CD1c-positive myeloid dendritic cell (primary cell): ENCODE measurements around the gene CTDSPL2.
"Not testable (repeated sequence)": the region's sequence is repeated elsewhere in the genome, so short reads cannot be mapped to it uniquely, and the experiment has no call there.

ENCODE experiments used
- DNase-seq: peaks from one replicate; pipeline ENCODE4 v3.0.0-alpha.2; 2016; ENCODE audit errors: extremely low spot score

CTDSPL2 gene

DNA sequence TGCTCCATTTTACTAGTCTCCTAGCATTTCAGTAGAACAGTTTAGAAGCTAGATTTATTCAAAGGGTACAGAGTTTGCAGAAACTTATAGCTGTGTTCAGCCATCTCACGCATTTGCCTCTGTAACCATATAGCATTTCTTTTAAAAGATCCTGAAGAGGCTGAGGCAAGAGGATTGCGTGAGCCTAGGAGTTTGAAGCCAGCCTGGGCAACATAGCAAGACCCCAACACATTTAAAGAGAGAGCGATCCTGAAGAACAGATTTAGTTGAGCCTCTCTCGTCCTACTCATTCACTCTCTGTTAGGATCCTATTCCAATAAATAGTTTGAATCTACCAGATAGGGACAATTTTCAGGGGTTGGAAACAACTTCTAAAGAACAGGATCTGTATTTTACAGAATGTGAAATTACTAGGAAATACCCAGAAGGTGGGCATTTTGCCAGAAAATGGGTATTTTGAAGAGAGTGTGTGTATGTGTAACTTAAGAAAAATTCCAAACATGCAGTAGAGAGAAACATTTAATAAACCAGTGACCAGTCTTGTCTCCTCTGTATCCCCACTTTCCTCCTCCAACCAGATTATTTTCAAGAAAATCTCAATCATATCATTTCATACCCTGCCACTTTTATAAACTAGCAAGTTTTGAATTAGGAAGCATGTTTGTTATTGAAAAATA, 114.0 kb downstream of the CTDSPL2 start:
- no peak for DNase-seq

- DNase-seq: no peak
Observed at GRCh38 chr15:44542596-44542995, 115.2 kb downstream of the CTDSPL2 start.

DNA sequence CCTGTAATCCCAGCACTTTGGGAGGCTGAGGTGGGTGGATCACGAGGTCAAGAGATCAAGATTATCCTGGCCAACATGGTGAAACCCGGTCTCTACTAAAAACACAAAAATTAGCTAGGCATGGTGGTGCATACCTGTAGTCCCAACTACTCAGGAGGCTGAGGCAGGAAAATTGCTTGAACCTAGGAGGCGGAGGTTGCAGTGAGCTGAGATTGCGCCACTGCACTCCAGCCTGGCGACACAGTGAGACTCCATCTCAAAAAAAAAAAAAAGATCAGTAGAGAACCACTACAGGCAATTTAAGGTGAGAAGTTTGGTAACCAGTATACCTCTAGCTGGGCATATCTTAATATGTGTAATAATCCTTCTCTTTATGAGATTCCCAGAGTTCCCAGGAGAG, 117.3 kb downstream of the CTDSPL2 start:
- DNase-seq: not testable (repeated sequence)

DNA sequence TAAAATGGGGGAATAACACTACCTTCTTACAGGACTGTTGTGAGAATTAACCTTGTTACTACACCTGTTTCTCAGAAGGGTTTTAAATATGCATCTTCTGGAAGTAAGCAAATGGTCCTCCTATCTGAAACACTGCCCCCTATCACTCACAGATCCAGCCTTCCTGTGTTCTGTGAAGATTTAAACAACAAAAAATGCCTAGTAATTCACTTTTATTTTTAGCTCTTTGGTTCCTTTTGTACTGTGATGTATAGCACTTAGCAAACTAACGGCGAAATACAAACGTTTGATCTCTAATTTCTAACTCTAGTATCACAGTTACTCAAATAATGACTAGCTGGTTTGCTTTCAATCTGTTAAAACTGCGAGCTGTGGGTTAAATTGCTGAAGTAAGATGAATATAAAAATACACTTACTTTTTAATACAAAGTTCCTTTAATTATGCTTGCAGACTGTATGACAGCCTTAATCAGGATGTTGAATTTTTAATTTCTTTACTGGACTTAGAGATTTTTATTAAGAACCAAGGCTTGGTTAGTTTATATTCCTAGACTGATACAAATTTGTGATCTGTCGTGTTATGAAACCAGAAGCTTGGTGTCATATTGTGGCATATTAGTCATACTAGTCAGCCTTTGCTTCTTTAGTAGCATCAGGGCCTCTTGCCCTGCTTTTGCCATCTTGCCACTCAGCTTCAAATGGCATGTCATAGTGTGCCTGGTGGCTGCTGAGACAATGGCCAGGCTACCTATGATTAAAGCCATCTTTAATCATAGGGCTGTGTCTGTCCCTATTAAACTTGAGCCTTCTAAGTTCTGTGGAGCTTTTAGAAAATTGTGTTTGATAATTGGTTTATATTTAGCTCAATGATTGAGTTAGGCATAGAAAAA, 118.7 kb downstream of the CTDSPL2 start:
- peak; percentile 49 for DNase-seq

DNA sequence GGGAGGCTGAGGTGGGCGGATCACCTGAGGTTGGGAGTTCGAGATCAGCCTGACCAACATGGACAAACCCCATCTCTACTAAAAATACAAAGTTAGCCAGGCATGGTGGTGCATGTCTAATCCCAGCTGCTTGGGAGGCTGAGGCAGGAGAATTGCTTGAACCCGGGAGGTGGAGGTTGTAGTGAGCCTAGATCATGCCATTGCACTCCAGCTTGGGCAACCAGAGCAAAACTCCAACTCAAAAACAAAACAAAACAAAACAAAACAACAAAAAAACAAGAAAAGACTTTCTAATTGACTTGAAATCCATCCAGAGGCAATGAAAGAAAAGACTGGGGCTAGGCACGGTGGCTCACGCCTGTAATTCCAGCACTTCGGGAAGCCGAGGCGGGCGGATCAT, 121.7 kb downstream of the CTDSPL2 start:
- not testable (repeated sequence) for DNase-seq

- DNase-seq: peak; percentile 37
Observed at GRCh38 chr15:44550256-44550655, 122.8 kb downstream of the CTDSPL2 start.

GRCh38 chr15:44550734-44551133, 123.3 kb downstream of the CTDSPL2 start:
- DNase-seq: peak; percentile 13

GRCh38 chr15:44554934-44555723, 127.7 kb downstream of the CTDSPL2 start:
- DNase-seq: no peak

- DNase-seq: not testable (repeated sequence)
Observed at GRCh38 chr15:44560926-44561325, 133.5 kb downstream of the CTDSPL2 start.

DNA sequence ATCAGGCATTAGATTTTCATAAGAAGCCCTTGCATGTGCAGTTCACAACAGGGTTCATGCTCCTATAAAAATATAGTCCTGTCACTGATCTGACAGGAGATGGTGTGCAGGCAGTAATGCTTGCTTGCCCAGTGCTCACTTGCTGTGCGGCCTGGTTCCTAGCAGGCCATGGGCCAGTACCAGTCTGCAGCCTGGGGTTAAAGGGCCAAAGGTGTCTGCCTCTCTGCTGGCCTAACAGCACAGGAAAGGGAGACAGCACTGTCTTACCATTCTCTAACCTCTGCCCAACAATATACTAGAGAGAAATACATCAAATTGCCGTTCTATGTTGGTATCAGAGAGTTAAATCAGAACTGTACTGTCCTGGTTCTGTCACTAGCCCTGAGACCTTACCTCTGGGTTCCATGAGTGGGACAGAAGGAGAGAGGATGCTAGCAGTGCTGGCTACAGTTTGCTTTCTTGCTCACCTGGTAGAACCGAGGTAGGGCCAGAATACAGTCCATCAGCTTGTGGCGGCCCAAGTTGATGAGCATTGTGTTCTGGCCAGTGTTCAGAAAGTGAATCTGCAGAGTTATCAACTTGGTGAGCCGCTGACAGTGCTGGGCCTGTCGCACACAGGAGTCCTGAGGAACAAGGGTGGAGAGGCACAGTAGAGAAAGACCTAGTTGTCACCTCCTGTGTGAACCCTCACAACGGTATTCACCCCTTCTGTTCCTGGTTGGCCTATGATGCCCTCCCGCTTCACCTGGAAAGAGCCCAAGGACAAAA, 138.1 kb downstream of the CTDSPL2 start:
- DNase-seq: no peak

DNA sequence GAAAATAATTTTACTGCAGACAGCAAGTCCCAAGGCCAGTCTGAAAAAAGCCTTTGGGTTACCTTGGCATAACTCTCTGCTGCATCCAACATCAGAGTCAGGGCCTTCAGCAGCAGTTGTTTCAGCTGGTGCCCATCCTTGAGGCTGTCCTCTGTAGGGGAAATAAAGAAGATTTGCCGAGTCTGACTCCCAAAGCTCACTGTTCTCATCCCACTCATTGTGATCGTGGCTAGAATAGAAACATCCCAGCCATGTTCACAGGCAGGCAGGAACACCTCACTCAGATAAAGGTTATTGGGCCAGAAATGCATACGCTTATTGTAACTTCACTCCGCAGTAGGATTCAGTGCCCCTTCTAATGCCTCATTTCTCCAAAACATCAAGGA, 138.7 kb downstream of the CTDSPL2 start:
- DNase-seq: no peak

DNA sequence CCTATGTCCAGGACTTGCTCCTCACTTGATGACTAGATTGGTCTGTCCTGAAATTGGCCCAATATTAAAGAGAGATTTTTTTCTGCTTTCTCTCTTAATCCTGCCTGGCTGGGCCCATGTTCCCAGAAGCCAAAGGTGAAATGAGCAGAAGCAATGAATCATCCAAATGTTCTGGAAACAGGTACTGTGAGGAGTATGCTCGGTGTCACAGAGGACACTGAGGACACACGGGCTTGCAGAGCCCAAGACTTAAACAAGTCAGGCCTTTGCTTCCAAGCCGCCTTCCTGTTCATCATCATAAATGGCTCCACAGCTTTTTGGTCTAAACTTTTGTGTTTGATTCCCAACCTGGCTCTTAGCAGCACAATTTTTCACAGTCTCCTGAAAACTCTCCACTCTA, 140.9 kb downstream of the CTDSPL2 start:
- no peak for DNase-seq

DNA sequence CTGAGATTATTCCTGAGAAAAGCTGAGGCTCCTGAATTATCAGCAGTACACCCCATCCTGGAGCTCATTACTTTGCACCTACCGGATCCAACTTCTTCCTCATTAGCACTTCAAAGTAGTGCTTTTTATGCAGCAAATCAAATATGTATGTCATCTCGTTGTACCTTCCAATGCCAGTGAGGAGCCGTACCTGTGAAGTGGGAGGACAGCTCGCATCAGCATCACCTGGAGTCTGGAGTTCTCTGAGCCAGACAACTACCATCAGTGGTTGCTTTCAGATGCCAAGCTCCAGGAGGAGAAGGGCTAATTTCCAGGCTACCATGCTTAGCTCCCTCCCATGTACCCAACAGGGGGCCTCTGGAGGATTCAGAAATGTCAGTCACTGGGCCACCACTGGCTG, 141.9 kb downstream of the CTDSPL2 start:
- DNase-seq: no peak

DNA sequence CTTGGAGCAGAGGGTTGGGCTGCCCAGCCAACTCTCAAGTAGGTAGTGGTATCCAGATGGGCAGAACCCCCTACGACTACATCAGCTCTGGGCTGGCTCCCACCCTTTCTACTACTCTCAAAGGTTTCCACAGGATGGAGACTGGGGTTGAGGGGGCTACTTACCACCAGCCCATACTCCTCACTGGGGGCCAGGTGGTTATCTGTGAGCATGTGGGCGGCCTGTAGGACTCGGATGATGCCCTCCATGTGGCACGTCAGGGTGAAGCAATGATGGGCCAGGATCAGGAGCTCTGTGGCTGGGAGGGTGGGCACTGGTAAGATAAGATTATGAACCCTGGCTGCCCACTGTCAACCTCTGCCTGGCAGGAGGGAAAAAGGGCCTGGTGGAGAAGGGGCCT, 142.9 kb downstream of the CTDSPL2 start:
- DNase-seq: no peak

DNA sequence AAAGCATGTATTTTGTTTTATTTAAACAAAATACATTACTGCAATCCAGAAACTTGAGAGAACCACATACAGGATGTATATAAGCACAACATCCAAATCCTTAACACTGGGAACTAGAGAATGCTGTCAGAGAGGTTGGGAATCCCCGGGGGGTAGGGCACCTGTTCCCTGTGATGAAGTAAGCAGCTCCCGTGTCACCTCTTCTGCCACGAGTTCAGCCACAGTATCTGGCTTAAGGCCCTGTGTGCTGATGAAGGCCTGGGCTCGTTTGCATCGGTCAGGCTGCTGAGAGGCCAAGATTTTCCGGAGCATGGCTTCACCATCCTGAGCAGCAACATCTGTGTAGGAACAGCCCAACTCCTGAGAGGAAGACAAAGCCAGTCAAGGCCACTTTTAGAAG, 146.0 kb downstream of the CTDSPL2 start:
- no peak for DNase-seq

- DNase-seq: no peak
Observed at GRCh38 chr15:44574734-44575133, 147.3 kb downstream of the CTDSPL2 start.
